Activated CD4-positive, alpha-beta T cell treated with anti-CD3 and anti-CD28 coated beads, Interleukin-2, amount 50 U/mL, for 24 hours (primary cell): ENCODE data around the gene CEND1.

ENCODE experiments used
- DNase-seq, 2 donors: peaks; one replicate each; pipeline ENCODE4 v3.0.0-alpha.2; 2020; ENCODE audit warnings: low read depth in 1 of 2, low spot score in 1 of 2

Gene CEND1

GRCh38 chr11:789943-790342, at the start of gene CEND1:
TSS of gene CEND1 (minus strand) at chr11:790090. CDS start at chr11:788576, 1,514 bp downstream.
- no peak for DNase-seq

DNA sequence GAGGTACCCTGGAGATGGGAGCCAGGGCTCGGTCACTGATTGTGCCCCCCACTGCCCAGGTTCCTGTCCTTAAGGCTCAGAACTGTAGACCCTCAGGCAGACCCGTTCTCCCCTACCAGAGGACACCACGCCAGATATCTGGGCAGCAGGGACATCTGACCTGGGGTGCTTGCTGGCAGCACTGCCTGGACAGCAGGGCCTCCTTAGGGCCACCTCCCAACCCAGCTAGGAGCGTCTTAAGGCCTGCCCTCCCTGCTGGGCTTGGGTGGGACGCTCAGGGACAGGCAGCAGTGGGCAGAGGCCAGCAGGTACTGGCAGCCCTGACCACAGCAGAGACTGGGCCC, 49.4 kb upstream of the CEND1 start:
- no peak for DNase-seq

GRCh38 chr11:838441-839279, 48.8 kb upstream of the CEND1 start:
- DNase-seq, result no peak

- DNase-seq, result no peak
Observed at GRCh38 chr11:837990-838307, 48.1 kb upstream of the CEND1 start.

GRCh38 chr11:837189-837989, 47.5 kb upstream of the CEND1 start:
- DNase-seq, result no peak

GRCh38 chr11:836700-837099, 46.8 kb upstream of the CEND1 start:
- DNase-seq, result no peak

DNA sequence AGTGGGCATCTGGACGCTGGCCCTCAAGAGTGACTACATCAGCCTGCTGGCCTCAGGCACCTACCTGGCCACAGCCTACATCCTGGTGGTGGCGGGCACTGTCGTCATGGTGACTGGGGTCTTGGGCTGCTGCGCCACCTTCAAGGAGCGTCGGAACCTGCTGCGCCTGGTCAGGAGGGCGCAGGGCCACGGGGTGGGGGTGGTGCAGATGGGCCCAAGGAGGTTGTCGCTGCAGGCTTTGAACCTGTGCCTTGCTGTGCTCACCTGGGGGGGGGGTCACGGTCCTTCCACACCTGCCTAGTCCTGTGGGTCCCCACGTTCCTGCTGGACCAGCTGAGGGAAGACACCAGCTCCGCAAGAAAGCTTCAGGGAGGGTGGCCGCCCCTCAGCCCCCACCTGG, 46.4 kb upstream of the CEND1 start:
- no peak for DNase-seq

- DNase-seq, result no peak
Observed at GRCh38 chr11:834371-835316, 44.8 kb upstream of the CEND1 start.

GRCh38 chr11:833849-834311, 44.0 kb upstream of the CEND1 start:
- no peak for DNase-seq

- no peak for DNase-seq
Observed at GRCh38 chr11:833114-833791, 43.4 kb upstream of the CEND1 start.

DNA sequence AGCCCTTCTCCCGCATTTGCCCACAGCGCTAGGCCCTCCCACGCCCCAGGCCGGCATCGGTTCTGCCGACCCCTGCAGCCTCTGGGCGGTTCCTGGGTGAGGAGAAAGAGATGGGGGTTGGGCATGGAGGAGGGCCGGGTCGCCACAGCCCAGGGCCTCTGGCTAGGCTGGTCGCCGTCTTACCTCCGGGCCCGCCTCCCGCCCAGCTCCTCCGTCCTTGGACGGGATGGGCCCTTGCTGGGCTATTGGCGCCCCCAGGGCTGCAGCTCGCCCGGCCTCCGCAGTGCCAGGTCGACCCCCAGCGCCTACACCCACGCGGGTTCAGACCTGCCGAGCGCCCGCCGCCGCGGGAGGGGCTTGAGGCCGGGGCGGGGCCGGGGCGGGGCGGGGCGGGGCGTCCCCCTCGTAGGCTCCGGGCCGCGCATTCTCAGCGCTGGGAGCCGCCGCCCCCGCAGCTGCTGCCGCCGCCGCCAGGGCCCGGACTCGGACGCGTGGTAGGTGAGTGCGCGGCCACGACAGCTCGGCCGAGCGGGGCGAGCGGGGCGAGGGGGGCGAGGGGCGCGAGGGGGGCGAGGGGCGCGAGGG, 42.7 kb upstream of the CEND1 start, which contains the start of gene CD151:
Gene CD151 (plus strand): TSS at position 424 of the 585 bp plus-strand sequence. CDS start 3,118 bp downstream, outside the sequence.
- no peak for DNase-seq

DNA sequence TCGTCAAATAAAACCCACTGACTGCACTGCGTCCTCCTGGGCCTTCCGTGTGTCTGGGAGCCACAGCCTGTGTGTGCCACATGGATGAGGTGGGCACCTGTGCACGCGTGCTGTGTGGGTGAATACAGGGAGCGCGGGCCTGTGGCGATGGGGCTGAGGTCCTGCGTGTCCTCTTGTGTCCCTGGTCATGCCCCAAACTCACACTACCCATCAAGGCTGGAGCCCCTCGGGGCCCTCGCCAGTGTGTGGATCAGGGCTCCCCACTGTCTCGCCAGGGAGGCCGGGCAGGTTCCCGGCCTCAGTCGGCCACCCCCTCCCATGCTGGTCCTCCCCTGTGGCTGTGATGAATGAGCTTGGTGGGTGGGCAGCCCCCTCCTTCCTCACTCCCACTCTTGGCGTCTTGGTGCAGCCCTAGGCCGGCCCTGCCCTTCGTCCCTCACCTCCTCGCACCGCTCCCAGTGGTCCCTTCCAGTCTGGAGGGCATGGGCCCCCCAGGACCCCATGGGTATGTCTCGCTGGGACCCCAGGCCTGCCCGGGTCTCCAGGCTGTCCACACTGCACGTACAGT, 42.2 kb upstream of the CEND1 start:
- no peak for DNase-seq

GRCh38 chr11:831118-831864, 41.4 kb upstream of the CEND1 start:
- DNase-seq, result no peak

GRCh38 chr11:830295-831117, 40.6 kb upstream of the CEND1 start:
- DNase-seq, result no peak

GRCh38 chr11:829847-830294, 40.0 kb upstream of the CEND1 start:
- no peak for DNase-seq

DNA sequence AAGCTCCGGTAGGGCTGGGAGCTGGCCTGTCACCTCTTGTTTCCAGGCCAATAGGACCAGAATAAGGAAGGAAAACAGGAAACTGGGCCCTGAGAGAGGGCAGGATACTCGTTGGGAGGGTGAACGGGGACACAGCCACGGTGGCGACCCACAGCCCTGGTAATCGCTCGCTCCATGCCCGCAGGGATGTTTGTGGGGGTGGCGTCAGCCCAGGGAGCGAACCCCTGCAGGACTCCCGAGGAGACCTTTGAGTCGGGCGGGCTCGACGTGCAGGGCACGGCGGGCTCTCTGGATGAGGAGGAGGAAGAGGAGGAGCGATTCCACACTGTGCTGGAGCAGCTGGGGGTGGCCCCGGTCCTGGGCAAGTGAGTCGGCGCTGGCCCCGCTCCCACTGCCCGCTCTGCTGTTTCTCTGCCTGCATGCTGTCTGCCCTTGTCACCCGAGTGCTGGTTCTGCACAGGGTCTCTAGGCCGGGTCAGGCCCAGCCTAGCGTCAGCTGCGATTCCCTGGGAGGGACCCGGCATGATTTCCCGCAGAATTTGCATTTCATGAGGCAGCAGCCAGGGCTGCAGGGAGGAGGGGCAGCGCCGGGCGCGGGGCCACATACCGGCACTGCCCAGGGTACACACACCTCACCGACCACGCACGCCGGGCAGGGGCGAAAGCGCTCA, 39.4 kb upstream of the CEND1 start:
- DNase-seq, result no peak

GRCh38 chr11:828506-829175, 38.8 kb upstream of the CEND1 start:
- DNase-seq, result no peak
